ENCODE results near the gene LYPD6. TPM values are rescaled to one million over a fixed set of nuclear protein-coding genes. Genes with fewer than 3 reads are reported as not detected.

Gene LYPD6
- total and polyA plus RNA-seq, 2 donors (not counting 1 experiment from before 2014, with no cell fraction given): not detected

GRCh38 chr2:149399934-149400615, 69.7 kb downstream of the LYPD6 start:
- intact Hi-C loops (cut with micrococcal nuclease): no loop called here
- CTCF ChIA-PET: interaction anchor here (1.3 to 1.4 kb wide), 2 partner anchors 11 to 383 kb away, joined by 3 read pairs; no protein-coding TSS in a partner anchor
- POLR2A ChIA-PET: no interaction called here
- WGBS (ENCODE audit: insufficient coverage): 89% methylated on average over 9 of the region's 13 CpGs
- no peaks in the 10 kb centered on the region for H3K4me1 ChIP-seq (ENCODE audit: control insufficient read depth in 2 of 2, insufficient read depth in 2 of 2, low read length in 2 of 2)
- DNase-seq (no peak), ATAC-seq (ENCODE audit: low read depth) (no peak)
- Mint-ChIP-seq H3K9me3 (ENCODE audit: insufficient read depth) (peaks cover 2% of the 10 kb centered on the region), H3K4me1 (no peaks in the 10 kb centered on the region), H3K4me3 (no peak overlapping the region), H3K27ac (no peak overlapping the region), H3K27me3 (peaks cover 4% of the 10 kb centered on the region)
- H2AFZ ChIP-seq (ENCODE audit: insufficient read depth, low read depth, low read length, poor library complexity, severe bottlenecking): no peak overlapping the region
- no peak overlapping the region for H3K4me2 ChIP-seq (replicated peaks; ENCODE audit: low read depth, low read length, poor library complexity, severe bottlenecking)
- H3K27me3 ChIP-seq (replicated peaks in 1 of 4; ENCODE audit: control extremely low read depth in 1 of 4, control insufficient read depth in 3 of 4, insufficient read depth in 4 of 4, low read length in 3 of 4): no peaks in the 10 kb centered on the region
- no peak overlapping the region for H3K9ac ChIP-seq (ENCODE audit: low read length)
- H4K20me1 ChIP-seq (ENCODE audit: control insufficient read depth, insufficient read depth, low read length, poor library complexity, severe bottlenecking): no peaks in the 10 kb centered on the region
- no peaks in the 10 kb centered on the region for H3K36me3 ChIP-seq (replicated peaks in 1 of 2; ENCODE audit: control extremely low read depth in 1 of 2, control insufficient read depth in 1 of 2, extremely low read depth in 1 of 2, insufficient read depth in 2 of 2, low read length in 1 of 2)
- H3K4me3 ChIP-seq (ENCODE audit: control extremely low read depth in 1 of 5, extremely low read depth in 1 of 5, insufficient read depth in 1 of 5, low read depth in 2 of 5, low read length in 4 of 5): no peak overlapping the region
- no peak overlapping the region for H3K27ac ChIP-seq (ENCODE audit: low read length in 2 of 2)
- no peaks in the 10 kb centered on the region for H3K9me3 ChIP-seq (ENCODE audit: control extremely low read depth in 1 of 3, control insufficient read depth in 2 of 3, insufficient read depth in 1 of 3, low read length in 2 of 3)
- TF ChIP-seq EZH2 (IDR thresholded peaks at IDR 0.05; ENCODE audit: borderline replicate concordance, insufficient read depth, low read depth, low read length, poor library complexity, severe bottlenecking): no peak
- TF ChIP-seq CTCF (IDR thresholded peaks at IDR 0.05): no peak
- no peaks in the 10 kb centered on the region for H3K79me2 ChIP-seq (ENCODE audit: control insufficient read depth, insufficient read depth, low read length)

GRCh38 chr2:149400997-149401396, 70.6 kb downstream of the LYPD6 start:
- no peaks in the 10 kb centered on the region for H3K36me3 ChIP-seq (replicated peaks in 1 of 2; ENCODE audit: control extremely low read depth in 1 of 2, control insufficient read depth in 1 of 2, extremely low read depth in 1 of 2, insufficient read depth in 2 of 2, low read length in 1 of 2)
- no peak overlapping the region for H2AFZ ChIP-seq (ENCODE audit: insufficient read depth, low read depth, low read length, poor library complexity, severe bottlenecking)
- peaks cover 4% of the 10 kb centered on the region for H3K27me3 Mint-ChIP-seq
- no peak for ATAC-seq (ENCODE audit: low read depth)
- H3K4me3 ChIP-seq (ENCODE audit: control extremely low read depth in 1 of 5, extremely low read depth in 1 of 5, insufficient read depth in 1 of 5, low read depth in 2 of 5, low read length in 4 of 5): no peak overlapping the region
- no peak overlapping the region for H3K4me3 Mint-ChIP-seq
- no peak overlapping the region for H3K27ac ChIP-seq (ENCODE audit: low read length in 2 of 2)
- ChIA-PET CTCF (no interaction called here), POLR2A (no interaction called here)
- H3K9ac ChIP-seq (ENCODE audit: low read length): no peak overlapping the region
- TF ChIP-seq EZH2 (IDR thresholded peaks at IDR 0.05; ENCODE audit: borderline replicate concordance, insufficient read depth, low read depth, low read length, poor library complexity, severe bottlenecking): no peak
- TF ChIP-seq CTCF (IDR thresholded peaks at IDR 0.05): no peak
- H3K27me3 ChIP-seq (replicated peaks in 1 of 4; ENCODE audit: control extremely low read depth in 1 of 4, control insufficient read depth in 3 of 4, insufficient read depth in 4 of 4, low read length in 3 of 4): no peaks in the 10 kb centered on the region
- no peaks in the 10 kb centered on the region for H4K20me1 ChIP-seq (ENCODE audit: control insufficient read depth, insufficient read depth, low read length, poor library complexity, severe bottlenecking)
- intact Hi-C loops (cut with micrococcal nuclease): no loop called here
- H3K79me2 ChIP-seq (ENCODE audit: control insufficient read depth, insufficient read depth, low read length): no peaks in the 10 kb centered on the region
- DNase-seq: no peak
- H3K9me3 Mint-ChIP-seq (ENCODE audit: insufficient read depth): peaks cover 2% of the 10 kb centered on the region
- no peak overlapping the region for H3K27ac Mint-ChIP-seq
- WGBS (ENCODE audit: insufficient coverage): no CpG with 5 or more reads among the region's 2 CpGs
- no peaks in the 10 kb centered on the region for H3K4me1 ChIP-seq (ENCODE audit: control insufficient read depth in 2 of 2, insufficient read depth in 2 of 2, low read length in 2 of 2)
- H3K4me2 ChIP-seq (replicated peaks; ENCODE audit: low read depth, low read length, poor library complexity, severe bottlenecking): no peak overlapping the region
- H3K9me3 ChIP-seq (ENCODE audit: control extremely low read depth in 1 of 3, control insufficient read depth in 2 of 3, insufficient read depth in 1 of 3, low read length in 2 of 3): no peaks in the 10 kb centered on the region
- H3K4me1 Mint-ChIP-seq: no peaks in the 10 kb centered on the region
